Cardiac muscle cell (in vitro differentiated cells and primary cell): ENCODE data around the gene ADGRF5. TPM values are rescaled to one million over a fixed set of nuclear protein-coding genes. Genes with fewer than 3 reads are reported as not detected.
A peak's percentile ranks its signal among the peaks of the same experiment; 100 is the strongest.

Experiments used
- DNase-seq, 2 donors: peaks; one replicate each; pipeline versions ENCODE4 v3.0.0 to v3.0.0-alpha.2; 2010 to 2017; ENCODE audit warnings: low read depth in 1 of 2, low spot score in 1 of 2
- H3K27ac ChIP-seq: fragments of 200-600 bp; sonication (generic); 2 replicates; pipeline ENCODE4 v1.5.1; 2016
- H3K27me3 ChIP-seq: fragments of 200-600 bp; sonication (generic); 2 replicates; pipeline ENCODE4 v1.6.0; 2016; ENCODE audit warnings: control low read depth
- H3K36me3 ChIP-seq: fragments of 200-600 bp; sonication (generic); 2 replicates; pipeline ENCODE4 v1.5.1; 2016; ENCODE audit warnings: control low read depth
- H3K4me1 ChIP-seq: fragments of 200-600 bp; sonication (generic); 2 replicates; pipeline ENCODE4 v1.8.1; 2017; ENCODE audit warnings: low read depth, mild to moderate bottlenecking, mixed run types
- H3K4me3 ChIP-seq: fragments of 200-600 bp; sonication (generic); 2 replicates; pipeline ENCODE4 v1.5.1; 2016; ENCODE audit warnings: mild to moderate bottlenecking
- H3K9me3 ChIP-seq: fragments of 200-600 bp; sonication (generic); 2 replicates; pipeline ENCODE4 v1.5.1; 2017; ENCODE audit warnings: low read depth, mild to moderate bottlenecking, control low read depth
- CTCF ChIP-seq: IDR thresholded peaks from 2 replicates; pipeline ENCODE4 v1.5.1; 2012; ENCODE audit warnings: low read depth, mild to moderate bottlenecking, low read length
- polyA plus RNA-seq: library from polyadenylated mRNA; unstranded; fragments of >200 nt; fragmentation: Nextera tagmentation; extraction: Ambion mirVana; gene quantifications from 2 replicates; pipeline ENCODE4 v1.2.1, GENCODE V29; 2016
- total RNA-seq: library from RNA; depleted of rRNA; stranded (reverse); fragments of >200 nt; gene quantifications from 2 replicates; pipeline ENCODE4 v1.2.3, GENCODE V29; 2016

The ADGRF5 gene
- total and polyA plus RNA-seq, 2 experiments from 2014 or later: 0.12 TPM; not detected in 1

- Histone ChIP-seq H3K27me3 (no peaks in the 10 kb centered on the region), H3K4me3 (no peak overlapping the region), H3K9me3 (no peaks in the 10 kb centered on the region), H3K36me3 (no peaks in the 10 kb centered on the region), H3K4me1 (no peaks in the 10 kb centered on the region), H3K27ac (no peak overlapping the region)
- no peak for DNase-seq
- TF ChIP-seq CTCF: no peak
Measured at GRCh38 chr6:46931416-46931815, 9.7 kb upstream of the ADGRF5 start.

GRCh38 chr6:46930331-46930730 is 8.6 kb upstream of the ADGRF5 start:
- TF ChIP-seq CTCF: no peak
- Histone ChIP-seq H3K9me3 (no peaks in the 10 kb centered on the region), H3K4me3 (no peak overlapping the region), H3K27me3 (no peaks in the 10 kb centered on the region), H3K27ac (no peak overlapping the region), H3K36me3 (no peaks in the 10 kb centered on the region), H3K4me1 (no peaks in the 10 kb centered on the region)
- no peak for DNase-seq

- no peaks in the 10 kb centered on the region for H3K27me3 ChIP-seq
- H3K36me3 ChIP-seq: no peaks in the 10 kb centered on the region
- DNase-seq: no peak
- H3K9me3 ChIP-seq: no peaks in the 10 kb centered on the region
- TF ChIP-seq CTCF: no peak
- no peak overlapping the region for H3K27ac ChIP-seq
- H3K4me1 ChIP-seq: no peaks in the 10 kb centered on the region
- no peak overlapping the region for H3K4me3 ChIP-seq
Measured at GRCh38 chr6:46927066-46927465, 5.3 kb upstream of the ADGRF5 start.

- H3K36me3 ChIP-seq: no peaks in the 10 kb centered on the region
- H3K9me3 ChIP-seq: no peaks in the 10 kb centered on the region
- H3K27ac ChIP-seq: no peak overlapping the region
- no peaks in the 10 kb centered on the region for H3K27me3 ChIP-seq
- peak in 1 of 2 donors; percentile 35 for DNase-seq
- TF ChIP-seq CTCF: no peak
- no peak overlapping the region for H3K4me3 ChIP-seq
- no peaks in the 10 kb centered on the region for H3K4me1 ChIP-seq
Measured at GRCh38 chr6:46926481-46926880, 4.7 kb upstream of the ADGRF5 start.

- TF ChIP-seq CTCF: no peak
- Histone ChIP-seq H3K4me3 (no peak overlapping the region), H3K4me1 (no peaks in the 10 kb centered on the region), H3K36me3 (no peaks in the 10 kb centered on the region), H3K27ac (no peak overlapping the region), H3K9me3 (no peaks in the 10 kb centered on the region), H3K27me3 (no peaks in the 10 kb centered on the region)
- peak in 1 of 2 donors; percentile 92 for DNase-seq
Measured at GRCh38 chr6:46925563-46926253, 4.0 kb upstream of the ADGRF5 start.

GRCh38 chr6:46923476-46923875 is 1.7 kb upstream of the ADGRF5 start:
- Histone ChIP-seq H3K27me3 (no peaks in the 10 kb centered on the region), H3K4me1 (no peaks in the 10 kb centered on the region), H3K4me3 (no peak overlapping the region), H3K36me3 (no peaks in the 10 kb centered on the region), H3K27ac (no peak overlapping the region), H3K9me3 (no peaks in the 10 kb centered on the region)
- no peak for DNase-seq
- no peak for TF ChIP-seq CTCF
